ENCODE measurements around the gene DCC.

DNA sequence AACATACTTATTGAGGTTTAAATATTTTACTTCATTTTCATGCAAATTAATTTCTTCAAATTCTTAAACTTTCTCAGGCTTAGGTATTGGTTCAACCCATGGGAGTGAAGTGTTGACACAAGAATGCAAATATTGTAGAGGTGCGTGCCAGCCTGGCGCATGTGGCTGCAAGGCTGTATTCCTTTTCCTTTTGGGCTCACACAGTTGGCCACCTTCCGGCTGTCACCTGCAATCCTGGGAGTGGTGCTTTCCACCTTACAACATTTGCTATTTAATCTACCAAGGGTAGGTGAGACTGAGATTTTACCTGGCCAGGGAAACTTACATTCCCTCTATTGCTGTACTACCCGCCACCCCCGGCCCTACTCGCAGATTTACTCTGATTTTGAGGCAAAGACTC lies 141.1 kb downstream of the DCC start:
- TF ChIP-seq CTCF (IDR thresholded peaks at IDR 0.05) (no peak), POLR2A (IDR thresholded peaks at IDR 0.05) (no peak), EP300 (IDR thresholded peaks at IDR 0.05) (no peak), POLR2AphosphoS5 (IDR thresholded peaks at IDR 0.05) (no peak)

Data from upper lobe of left lung (tissue), 4 donors.